Measurements from ENCODE around the gene CYBRD1. TPM values are rescaled to one million over a fixed set of nuclear protein-coding genes. Genes with fewer than 3 reads are reported as not detected.

The CYBRD1 gene
- polyA plus RNA-seq, 1 experiment: 157 TPM

DNA sequence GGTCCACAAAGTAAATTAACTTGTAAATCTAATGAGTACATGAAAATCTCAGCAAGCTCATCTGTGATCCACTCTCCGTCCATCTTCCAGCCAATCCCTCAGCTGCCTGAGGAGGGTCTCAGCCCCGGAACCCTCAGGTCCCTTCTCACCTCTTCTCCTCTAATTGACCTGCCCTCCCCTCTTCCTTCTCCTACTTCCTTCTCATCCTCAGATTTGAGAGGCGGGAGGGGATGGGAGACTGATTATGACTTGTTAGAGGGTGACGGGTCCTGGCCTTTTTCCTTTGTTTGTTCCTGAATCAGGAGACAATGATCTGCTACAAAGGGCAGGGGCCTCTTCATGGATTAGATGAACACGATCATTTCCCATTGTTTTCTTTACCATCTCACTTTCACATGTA is 80.1 kb downstream of the CYBRD1 start:
- CTCF ChIA-PET: no interaction called here
- DNase-seq (ENCODE audit: low read depth, low spot score): no peak

More for the DNA sequence above, 80.1 kb downstream of the CYBRD1 start:
- H3K4me3 ChIP-seq (ENCODE audit: low read depth, low read length): no peak overlapping the region
- no peaks in the 10 kb centered on the region for H3K9me3 ChIP-seq (ENCODE audit: control insufficient read depth, insufficient read depth, low read length)
- TF ChIP-seq, protein P1, sequence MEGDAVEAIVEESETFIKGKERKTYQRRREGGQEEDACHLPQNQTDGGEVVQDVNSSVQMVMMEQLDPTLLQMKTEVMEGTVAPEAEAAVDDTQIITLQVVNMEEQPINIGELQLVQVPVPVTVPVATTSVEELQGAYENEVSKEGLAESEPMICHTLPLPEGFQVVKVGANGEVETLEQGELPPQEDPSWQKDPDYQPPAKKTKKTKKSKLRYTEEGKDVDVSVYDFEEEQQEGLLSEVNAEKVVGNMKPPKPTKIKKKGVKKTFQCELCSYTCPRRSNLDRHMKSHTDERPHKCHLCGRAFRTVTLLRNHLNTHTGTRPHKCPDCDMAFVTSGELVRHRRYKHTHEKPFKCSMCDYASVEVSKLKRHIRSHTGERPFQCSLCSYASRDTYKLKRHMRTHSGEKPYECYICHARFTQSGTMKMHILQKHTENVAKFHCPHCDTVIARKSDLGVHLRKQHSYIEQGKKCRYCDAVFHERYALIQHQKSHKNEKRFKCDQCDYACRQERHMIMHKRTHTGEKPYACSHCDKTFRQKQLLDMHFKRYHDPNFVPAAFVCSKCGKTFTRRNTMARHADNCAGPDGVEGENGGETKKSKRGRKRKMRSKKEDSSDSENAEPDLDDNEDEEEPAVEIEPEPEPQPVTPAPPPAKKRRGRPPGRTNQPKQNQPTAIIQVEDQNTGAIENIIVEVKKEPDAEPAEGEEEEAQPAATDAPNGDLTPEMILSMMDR (IDR thresholded peaks at IDR 0.05; ENCODE audit: low read depth, low read length): no peak
- H3K27ac ChIP-seq (ENCODE audit: low read depth, low read length): no peak overlapping the region
- POLR2A ChIA-PET: no interaction called here
- H3K27me3 ChIP-seq (ENCODE audit: control insufficient read depth, insufficient read depth, low read length): peaks cover 7% of the 10 kb centered on the region

Small RNAs within 50 kb of the gene (small RNA-seq; reads per million reads assigned to genes)
- not detected for gene AC007969.2 (ENCODE audit: insufficient read length, low read depth)
- not detected for gene RPL21P38 (ENCODE audit: insufficient read length, low read depth)

Other genes starting within 250 kb of the CYBRD1 start
- gene METTL8, start 88.5 kb upstream of the CYBRD1 start, polyA plus RNA-seq (2011; rRNA removed): 16.0 and 25.9 TPM in 2 replicates
- 12.4 and 18.3 TPM in 2 replicates for gene DCAF17, start 88.2 kb upstream of the CYBRD1 start, polyA plus RNA-seq (2011; rRNA removed)
- 176 and 228 TPM in 2 replicates for gene DYNC1I2, start 165.0 kb downstream of the CYBRD1 start, polyA plus RNA-seq (2011; rRNA removed)

Measured in AG04450 (cell line).